ENCODE data around the gene THSD7A.

The THSD7A gene

GRCh38 chr7:11747715-11748485, 84.1 kb downstream of the THSD7A start:
- DNase-seq, result no peak

GRCh38 chr7:11746591-11746990, 85.4 kb downstream of the THSD7A start:
- no peak for DNase-seq

GRCh38 chr7:11743548-11743947, 88.5 kb downstream of the THSD7A start:
- DNase-seq, result no peak

- no peak for DNase-seq
Measured at GRCh38 chr7:11743016-11743415, 89.0 kb downstream of the THSD7A start.

GRCh38 chr7:11742496-11742895, 89.5 kb downstream of the THSD7A start:
- DNase-seq, result no peak

- no peak for DNase-seq
Measured at GRCh38 chr7:11737723-11738122, 94.3 kb downstream of the THSD7A start.

GRCh38 chr7:11732207-11732606, 99.8 kb downstream of the THSD7A start:
- no peak for DNase-seq

GRCh38 chr7:11730725-11731124, 101.3 kb downstream of the THSD7A start:
- DNase-seq, result no peak

GRCh38 chr7:11727864-11728263, 104.1 kb downstream of the THSD7A start:
- no peak for DNase-seq

- DNase-seq, result no peak
Measured at GRCh38 chr7:11726794-11727155, 105.2 kb downstream of the THSD7A start.

- no peak for DNase-seq
Measured at GRCh38 chr7:11726001-11726793, 105.8 kb downstream of the THSD7A start.

GRCh38 chr7:11716185-11716584, 115.8 kb downstream of the THSD7A start:
- DNase-seq, result no peak

GRCh38 chr7:11714676-11715075, 117.3 kb downstream of the THSD7A start:
- no peak for DNase-seq

GRCh38 chr7:11714205-11714604, 117.8 kb downstream of the THSD7A start:
- no peak for DNase-seq

GRCh38 chr7:11713352-11713751, 118.6 kb downstream of the THSD7A start:
- DNase-seq, result no peak

GRCh38 chr7:11710377-11710776, 121.6 kb downstream of the THSD7A start:
- no peak for DNase-seq

GRCh38 chr7:11709196-11709595, 122.8 kb downstream of the THSD7A start:
- DNase-seq, result no peak

GRCh38 chr7:11707606-11708193, 124.3 kb downstream of the THSD7A start:
- no peak for DNase-seq

GRCh38 chr7:11706666-11707605, 125.1 kb downstream of the THSD7A start:
- no peak for DNase-seq

- no peak for DNase-seq
Measured at GRCh38 chr7:11703829-11704228, 128.2 kb downstream of the THSD7A start.

- DNase-seq, result no peak
Measured at GRCh38 chr7:11702938-11703337, 129.1 kb downstream of the THSD7A start.

GRCh38 chr7:11701829-11702560, 130.0 kb downstream of the THSD7A start:
- no peak for DNase-seq

Data from NCI-H187 (cell line).